HepG2 (cell line): ENCODE data around the gene CELSR2. TPM values are rescaled to one million over a fixed set of nuclear protein-coding genes. Genes with fewer than 3 reads are reported as not detected.

Experiments
- DPF2 ChIP-seq: sonication (generic); formaldehyde crosslinking; IDR thresholded peaks from 2 replicates; pipeline ENCODE4 v1.4.0; 2020; ENCODE audit warnings: mild to moderate bottlenecking, low read depth, missing genetic modification reagents, borderline replicate concordance
- HDAC2 ChIP-seq: sonication (generic); formaldehyde crosslinking; IDR thresholded peaks from 2 replicates; pipeline ENCODE4 v1.4.0; 2020; ENCODE audit warnings: missing genetic modification reagents
- NCOA5 ChIP-seq: sonication (generic); formaldehyde crosslinking; IDR thresholded peaks from 2 replicates; pipeline ENCODE4 v1.4.0; 2020; ENCODE audit warnings: missing genetic modification reagents
- NFE2L1 ChIP-seq: sonication (generic); formaldehyde crosslinking; IDR thresholded peaks from 2 replicates; pipeline ENCODE4 v1.4.0; 2020; ENCODE audit warnings: missing genetic modification reagents, mild to moderate bottlenecking, borderline replicate concordance
- SNAI1 ChIP-seq: sonication (generic); formaldehyde crosslinking; IDR thresholded peaks from 2 replicates; pipeline ENCODE4 v1.5.0; 2020; ENCODE audit warnings: mild to moderate bottlenecking, missing genetic modification reagents, borderline replicate concordance
- ZFP41 ChIP-seq: sonication (generic); formaldehyde crosslinking; IDR thresholded peaks from 2 replicates; pipeline ENCODE4 v1.4.0; 2020; ENCODE audit warnings: mild to moderate bottlenecking, missing genetic modification reagents, borderline replicate concordance
- ZNF329 ChIP-seq: sonication (generic); formaldehyde crosslinking; IDR thresholded peaks from 2 replicates; pipeline ENCODE4 v1.9.0; 2021; ENCODE audit warnings: low read depth, mild to moderate bottlenecking, missing genetic modification reagents
- ZNF430 ChIP-seq: sonication (generic); formaldehyde crosslinking; IDR thresholded peaks from 2 replicates; pipeline ENCODE4 v1.9.0; 2021; ENCODE audit warnings: mild to moderate bottlenecking, missing genetic modification reagents
- ZNF567 ChIP-seq: sonication (generic); formaldehyde crosslinking; IDR thresholded peaks from 2 replicates; pipeline ENCODE4 v1.8.1; 2023; ENCODE audit warnings: mild to moderate bottlenecking, missing genetic modification reagents, borderline replicate concordance
- ZNF841 ChIP-seq: sonication (generic); formaldehyde crosslinking; IDR thresholded peaks from 2 replicates; pipeline ENCODE4 v1.8.1; 2023; ENCODE audit warnings: missing genetic modification reagents, borderline replicate concordance
- polyA plus RNA-seq, 8 experiments: library from polyadenylated mRNA; depleted of rRNA in 3 of 8; stranded (reverse) in 7 of 8; unstranded in 1 of 8; fragments of >200 nt; fragmentation: Illumina TruSeq in 4 of 8; extraction: Trizol in 4 of 8; gene quantifications; 2 replicates each; pipeline versions ENCODE4 v1.2.1 to v1.2.3, GENCODE V29; 2011 to 2016; ENCODE audit warnings: low read depth in 4 of 8, missing spikeins in 1 of 8, mixed read lengths in 1 of 8; ENCODE audit not compliant: insufficient read depth in 1 of 8
- total RNA-seq, 5 experiments: library from RNA; depleted of rRNA; stranded (reverse); fragments of >200 nt; fragmentation: Illumina TruSeq; extraction: Trizol; gene quantifications; 2 replicates each; pipeline ENCODE4 v1.2.3, GENCODE V29; 2016; ENCODE audit warnings: low read depth in 1 of 5
- TF ChIP-seq, protein P1 (sequence below): sonication (generic); formaldehyde crosslinking; IDR thresholded peaks from 2 replicates; pipeline ENCODE4 v1.8.0; 2022; ENCODE audit warnings: missing genetic modification reagents, mild to moderate bottlenecking, borderline replicate concordance
- TF ChIP-seq, protein P2 (sequence below): sonication (generic); formaldehyde crosslinking; IDR thresholded peaks from 2 replicates; pipeline ENCODE4 v1.5.1; 2020; ENCODE audit warnings: mild to moderate bottlenecking, missing genetic modification reagents, moderate library complexity
- TF ChIP-seq, protein P3 (sequence below): sonication (generic); formaldehyde crosslinking; IDR thresholded peaks from 2 replicates; pipeline ENCODE4 v1.5.1; 2020; ENCODE audit warnings: mild to moderate bottlenecking, missing genetic modification reagents, borderline replicate concordance
- TF ChIP-seq, protein P4 (sequence below): sonication (generic); formaldehyde crosslinking; IDR thresholded peaks from 2 replicates; pipeline ENCODE4 v1.4.0; 2020; ENCODE audit warnings: missing genetic modification reagents, borderline replicate concordance

CELSR2 gene
- total and polyA plus RNA-seq, 2 of the 13 experiments (the other 11 are each of a cell fraction or from before 2014, with no cell fraction given), result 4.0 to 6.6 TPM

DNA sequence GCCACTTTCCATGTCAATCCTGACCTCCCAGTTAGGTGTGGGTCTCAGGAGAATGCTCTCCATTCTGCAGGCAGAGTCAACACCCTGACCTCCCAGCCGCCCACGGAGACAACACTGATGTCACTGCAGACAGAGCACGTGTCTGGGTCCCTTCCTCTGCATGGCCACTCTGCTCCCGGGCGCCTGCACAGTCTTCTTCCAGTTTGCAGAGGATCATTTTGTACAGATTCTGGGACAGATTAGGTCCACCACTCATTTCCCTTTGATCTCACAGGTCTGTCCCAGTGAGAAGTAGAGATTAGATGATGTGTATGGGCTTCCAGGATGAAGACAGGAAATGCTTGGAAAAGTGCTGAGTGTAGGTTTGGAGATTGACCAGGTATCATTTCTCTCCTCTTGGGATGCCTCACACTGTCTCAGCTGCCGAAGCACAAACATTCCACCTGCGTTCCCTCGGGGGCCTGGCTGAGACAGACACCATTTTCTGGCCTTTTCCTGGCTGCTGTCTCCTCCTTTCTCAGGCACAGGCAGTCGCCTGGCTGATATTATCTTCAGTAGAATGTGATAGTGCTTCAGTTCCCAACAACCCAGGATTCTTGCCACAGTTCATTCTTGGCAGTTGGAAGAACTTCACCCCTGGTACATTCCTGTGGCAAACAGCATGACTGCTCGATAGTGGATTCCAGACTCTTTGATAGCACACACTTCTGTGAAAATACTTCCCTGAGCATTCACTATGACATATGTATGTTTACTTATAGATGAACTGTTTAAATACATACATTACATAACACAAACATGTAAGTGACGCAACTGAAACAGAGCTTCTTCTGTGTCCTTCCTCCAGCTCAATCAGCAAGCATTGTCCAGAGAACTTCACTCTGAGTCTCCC, 49.6 kb downstream of the CELSR2 start (continued):
- TF ChIP-seq ZNF567 (CRISPR knock-in tag), result no peak
- TF ChIP-seq NCOA5 (CRISPR knock-in tag), result no peak
- 0 out of 2 replicates have a peak, but pooled peaks have one; percentile 45 for TF ChIP-seq ZNF430
- no peak for TF ChIP-seq ZFP41
- no peak for TF ChIP-seq NFE2L1 (CRISPR knock-in tag)
- TF ChIP-seq ZNF841 (CRISPR knock-in tag), result no peak; the same call in 1 of the 2 replicates
- TF ChIP-seq, protein P1, sequence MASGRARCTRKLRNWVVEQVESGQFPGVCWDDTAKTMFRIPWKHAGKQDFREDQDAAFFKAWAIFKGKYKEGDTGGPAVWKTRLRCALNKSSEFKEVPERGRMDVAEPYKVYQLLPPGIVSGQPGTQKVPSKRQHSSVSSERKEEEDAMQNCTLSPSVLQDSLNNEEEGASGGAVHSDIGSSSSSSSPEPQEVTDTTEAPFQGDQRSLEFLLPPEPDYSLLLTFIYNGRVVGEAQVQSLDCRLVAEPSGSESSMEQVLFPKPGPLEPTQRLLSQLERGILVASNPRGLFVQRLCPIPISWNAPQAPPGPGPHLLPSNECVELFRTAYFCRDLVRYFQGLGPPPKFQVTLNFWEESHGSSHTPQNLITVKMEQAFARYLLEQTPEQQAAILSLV (CRISPR knock-in tag), result 0 out of 2 replicates have a peak, but pooled peaks have one; percentile 16
- TF ChIP-seq DPF2 (CRISPR knock-in tag), result 0 out of 2 replicates have a peak, but pooled peaks have one; percentile 20
- TF ChIP-seq, protein P2, sequence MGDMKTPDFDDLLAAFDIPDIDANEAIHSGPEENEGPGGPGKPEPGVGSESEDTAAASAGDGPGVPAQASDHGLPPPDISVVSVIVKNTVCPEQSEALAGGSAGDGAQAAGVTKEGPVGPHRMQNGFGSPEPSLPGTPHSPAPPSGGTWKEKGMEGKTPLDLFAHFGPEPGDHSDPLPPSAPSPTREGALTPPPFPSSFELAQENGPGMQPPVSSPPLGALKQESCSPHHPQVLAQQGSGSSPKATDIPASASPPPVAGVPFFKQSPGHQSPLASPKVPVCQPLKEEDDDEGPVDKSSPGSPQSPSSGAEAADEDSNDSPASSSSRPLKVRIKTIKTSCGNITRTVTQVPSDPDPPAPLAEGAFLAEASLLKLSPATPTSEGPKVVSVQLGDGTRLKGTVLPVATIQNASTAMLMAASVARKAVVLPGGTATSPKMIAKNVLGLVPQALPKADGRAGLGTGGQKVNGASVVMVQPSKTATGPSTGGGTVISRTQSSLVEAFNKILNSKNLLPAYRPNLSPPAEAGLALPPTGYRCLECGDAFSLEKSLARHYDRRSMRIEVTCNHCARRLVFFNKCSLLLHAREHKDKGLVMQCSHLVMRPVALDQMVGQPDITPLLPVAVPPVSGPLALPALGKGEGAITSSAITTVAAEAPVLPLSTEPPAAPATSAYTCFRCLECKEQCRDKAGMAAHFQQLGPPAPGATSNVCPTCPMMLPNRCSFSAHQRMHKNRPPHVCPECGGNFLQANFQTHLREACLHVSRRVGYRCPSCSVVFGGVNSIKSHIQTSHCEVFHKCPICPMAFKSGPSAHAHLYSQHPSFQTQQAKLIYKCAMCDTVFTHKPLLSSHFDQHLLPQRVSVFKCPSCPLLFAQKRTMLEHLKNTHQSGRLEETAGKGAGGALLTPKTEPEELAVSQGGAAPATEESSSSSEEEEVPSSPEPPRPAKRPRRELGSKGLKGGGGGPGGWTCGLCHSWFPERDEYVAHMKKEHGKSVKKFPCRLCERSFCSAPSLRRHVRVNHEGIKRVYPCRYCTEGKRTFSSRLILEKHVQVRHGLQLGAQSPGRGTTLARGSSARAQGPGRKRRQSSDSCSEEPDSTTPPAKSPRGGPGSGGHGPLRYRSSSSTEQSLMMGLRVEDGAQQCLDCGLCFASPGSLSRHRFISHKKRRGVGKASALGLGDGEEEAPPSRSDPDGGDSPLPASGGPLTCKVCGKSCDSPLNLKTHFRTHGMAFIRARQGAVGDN (CRISPR knock-in tag), result peak; percentile 98
- TF ChIP-seq SNAI1 (CRISPR knock-in tag), result no peak
- TF ChIP-seq ZNF329 (CRISPR knock-in tag), result no peak
- TF ChIP-seq HDAC2 (CRISPR knock-in tag), result no peak; the same call in none of the 2 replicates
- TF ChIP-seq, protein P3, sequence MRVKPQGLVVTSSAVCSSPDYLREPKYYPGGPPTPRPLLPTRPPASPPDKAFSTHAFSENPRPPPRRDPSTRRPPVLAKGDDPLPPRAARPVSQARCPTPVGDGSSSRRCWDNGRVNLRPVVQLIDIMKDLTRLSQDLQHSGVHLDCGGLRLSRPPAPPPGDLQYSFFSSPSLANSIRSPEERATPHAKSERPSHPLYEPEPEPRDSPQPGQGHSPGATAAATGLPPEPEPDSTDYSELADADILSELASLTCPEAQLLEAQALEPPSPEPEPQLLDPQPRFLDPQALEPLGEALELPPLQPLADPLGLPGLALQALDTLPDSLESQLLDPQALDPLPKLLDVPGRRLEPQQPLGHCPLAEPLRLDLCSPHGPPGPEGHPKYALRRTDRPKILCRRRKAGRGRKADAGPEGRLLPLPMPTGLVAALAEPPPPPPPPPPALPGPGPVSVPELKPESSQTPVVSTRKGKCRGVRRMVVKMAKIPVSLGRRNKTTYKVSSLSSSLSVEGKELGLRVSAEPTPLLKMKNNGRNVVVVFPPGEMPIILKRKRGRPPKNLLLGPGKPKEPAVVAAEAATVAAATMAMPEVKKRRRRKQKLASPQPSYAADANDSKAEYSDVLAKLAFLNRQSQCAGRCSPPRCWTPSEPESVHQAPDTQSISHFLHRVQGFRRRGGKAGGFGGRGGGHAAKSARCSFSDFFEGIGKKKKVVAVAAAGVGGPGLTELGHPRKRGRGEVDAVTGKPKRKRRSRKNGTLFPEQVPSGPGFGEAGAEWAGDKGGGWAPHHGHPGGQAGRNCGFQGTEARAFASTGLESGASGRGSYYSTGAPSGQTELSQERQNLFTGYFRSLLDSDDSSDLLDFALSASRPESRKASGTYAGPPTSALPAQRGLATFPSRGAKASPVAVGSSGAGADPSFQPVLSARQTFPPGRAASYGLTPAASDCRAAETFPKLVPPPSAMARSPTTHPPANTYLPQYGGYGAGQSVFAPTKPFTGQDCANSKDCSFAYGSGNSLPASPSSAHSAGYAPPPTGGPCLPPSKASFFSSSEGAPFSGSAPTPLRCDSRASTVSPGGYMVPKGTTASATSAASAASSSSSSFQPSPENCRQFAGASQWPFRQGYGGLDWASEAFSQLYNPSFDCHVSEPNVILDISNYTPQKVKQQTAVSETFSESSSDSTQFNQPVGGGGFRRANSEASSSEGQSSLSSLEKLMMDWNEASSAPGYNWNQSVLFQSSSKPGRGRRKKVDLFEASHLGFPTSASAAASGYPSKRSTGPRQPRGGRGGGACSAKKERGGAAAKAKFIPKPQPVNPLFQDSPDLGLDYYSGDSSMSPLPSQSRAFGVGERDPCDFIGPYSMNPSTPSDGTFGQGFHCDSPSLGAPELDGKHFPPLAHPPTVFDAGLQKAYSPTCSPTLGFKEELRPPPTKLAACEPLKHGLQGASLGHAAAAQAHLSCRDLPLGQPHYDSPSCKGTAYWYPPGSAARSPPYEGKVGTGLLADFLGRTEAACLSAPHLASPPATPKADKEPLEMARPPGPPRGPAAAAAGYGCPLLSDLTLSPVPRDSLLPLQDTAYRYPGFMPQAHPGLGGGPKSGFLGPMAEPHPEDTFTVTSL (CRISPR knock-in tag), result peak; percentile 76
- TF ChIP-seq, protein P4, sequence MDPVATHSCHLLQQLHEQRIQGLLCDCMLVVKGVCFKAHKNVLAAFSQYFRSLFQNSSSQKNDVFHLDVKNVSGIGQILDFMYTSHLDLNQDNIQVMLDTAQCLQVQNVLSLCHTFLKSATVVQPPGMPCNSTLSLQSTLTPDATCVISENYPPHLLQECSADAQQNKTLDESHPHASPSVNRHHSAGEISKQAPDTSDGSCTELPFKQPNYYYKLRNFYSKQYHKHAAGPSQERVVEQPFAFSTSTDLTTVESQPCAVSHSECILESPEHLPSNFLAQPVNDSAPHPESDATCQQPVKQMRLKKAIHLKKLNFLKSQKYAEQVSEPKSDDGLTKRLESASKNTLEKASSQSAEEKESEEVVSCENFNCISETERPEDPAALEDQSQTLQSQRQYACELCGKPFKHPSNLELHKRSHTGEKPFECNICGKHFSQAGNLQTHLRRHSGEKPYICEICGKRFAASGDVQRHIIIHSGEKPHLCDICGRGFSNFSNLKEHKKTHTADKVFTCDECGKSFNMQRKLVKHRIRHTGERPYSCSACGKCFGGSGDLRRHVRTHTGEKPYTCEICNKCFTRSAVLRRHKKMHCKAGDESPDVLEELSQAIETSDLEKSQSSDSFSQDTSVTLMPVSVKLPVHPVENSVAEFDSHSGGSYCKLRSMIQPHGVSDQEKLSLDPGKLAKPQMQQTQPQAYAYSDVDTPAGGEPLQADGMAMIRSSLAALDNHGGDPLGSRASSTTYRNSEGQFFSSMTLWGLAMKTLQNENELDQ, result no peak
